Measurements from ENCODE around the gene CFAP46. TPM values are rescaled to one million over a fixed set of nuclear protein-coding genes. Genes with fewer than 3 reads are reported as not detected.

Gene CFAP46
- polyA plus RNA-seq, 3 donors: 0.07 TPM; not detected in 2

DNA sequence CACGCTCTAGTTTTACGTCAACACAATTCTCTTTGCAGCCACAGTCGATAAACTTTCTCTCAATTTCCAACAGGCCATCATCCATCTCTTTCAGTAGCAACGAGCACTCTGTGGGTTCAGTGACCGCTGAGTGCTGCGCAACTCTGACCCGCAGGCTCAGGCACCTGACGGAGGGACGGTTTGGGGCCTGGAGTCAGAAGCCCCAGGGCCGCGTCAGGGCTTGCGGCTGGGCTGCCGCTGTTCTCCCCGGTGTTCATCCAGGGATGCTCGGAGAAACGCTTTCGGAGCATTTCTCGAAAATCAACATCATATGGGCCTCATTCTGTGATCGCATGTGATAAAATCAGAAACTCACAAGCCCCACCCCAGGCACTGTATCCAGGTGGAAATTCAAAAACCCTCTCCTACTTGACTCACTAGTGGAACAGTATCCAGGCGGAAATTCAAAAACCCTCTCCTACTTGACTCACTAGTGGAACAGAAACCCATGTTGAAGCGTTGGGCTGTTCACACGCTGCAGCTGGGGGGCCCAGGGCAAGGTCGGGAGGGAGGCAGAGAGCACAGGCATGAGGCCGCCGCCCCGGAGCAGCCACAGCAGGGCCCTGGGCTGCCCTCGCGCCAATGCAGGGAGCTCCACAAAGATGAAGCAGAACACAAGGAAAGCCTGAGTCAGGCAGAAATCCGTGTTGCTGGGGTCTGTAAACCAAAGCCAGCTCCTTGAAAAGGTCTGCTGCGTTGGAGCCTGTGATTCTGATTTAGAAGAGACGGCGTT lies 83.1 kb downstream of the CFAP46 start:
- H3K4me1 ChIP-seq (ENCODE audit: control insufficient read depth in 1 of 2, insufficient read depth in 2 of 2, low read length in 2 of 2): no peaks in the 10 kb centered on the region
- H3K79me2 ChIP-seq (ENCODE audit: insufficient read depth, low read length): no peaks in the 10 kb centered on the region
- TF ChIP-seq, protein P1, sequence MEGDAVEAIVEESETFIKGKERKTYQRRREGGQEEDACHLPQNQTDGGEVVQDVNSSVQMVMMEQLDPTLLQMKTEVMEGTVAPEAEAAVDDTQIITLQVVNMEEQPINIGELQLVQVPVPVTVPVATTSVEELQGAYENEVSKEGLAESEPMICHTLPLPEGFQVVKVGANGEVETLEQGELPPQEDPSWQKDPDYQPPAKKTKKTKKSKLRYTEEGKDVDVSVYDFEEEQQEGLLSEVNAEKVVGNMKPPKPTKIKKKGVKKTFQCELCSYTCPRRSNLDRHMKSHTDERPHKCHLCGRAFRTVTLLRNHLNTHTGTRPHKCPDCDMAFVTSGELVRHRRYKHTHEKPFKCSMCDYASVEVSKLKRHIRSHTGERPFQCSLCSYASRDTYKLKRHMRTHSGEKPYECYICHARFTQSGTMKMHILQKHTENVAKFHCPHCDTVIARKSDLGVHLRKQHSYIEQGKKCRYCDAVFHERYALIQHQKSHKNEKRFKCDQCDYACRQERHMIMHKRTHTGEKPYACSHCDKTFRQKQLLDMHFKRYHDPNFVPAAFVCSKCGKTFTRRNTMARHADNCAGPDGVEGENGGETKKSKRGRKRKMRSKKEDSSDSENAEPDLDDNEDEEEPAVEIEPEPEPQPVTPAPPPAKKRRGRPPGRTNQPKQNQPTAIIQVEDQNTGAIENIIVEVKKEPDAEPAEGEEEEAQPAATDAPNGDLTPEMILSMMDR (IDR thresholded peaks at IDR 0.05): no peak
- Mint-ChIP-seq H3K9me3 (peaks cover 0 to 17% (median 2%) of the 10 kb centered on the region in 7 donors), H3K27ac (no peak overlapping the region), H3K4me1 (peaks cover 4% of the 10 kb centered on the region), H3K36me3 (no peaks in the 10 kb centered on the region), H3K4me3 (no peak overlapping the region), H3K27me3 (ENCODE audit: low read depth in 3 of 3) (peaks cover 4 to 25% (median 6%) of the 10 kb centered on the region in 3 donors)
- no peak overlapping the region for H3K27ac ChIP-seq (ENCODE audit: low read depth in 1 of 2, low read length in 2 of 2)
- no peak overlapping the region for H2AFZ ChIP-seq (ENCODE audit: insufficient read depth, low read depth, low read length, poor library complexity, severe bottlenecking)
- H3K9ac ChIP-seq (ENCODE audit: insufficient read depth, low read length, poor library complexity, severe bottlenecking): no peak overlapping the region
- no peaks in the 10 kb centered on the region for H4K20me1 ChIP-seq (ENCODE audit: insufficient read depth, low read length)
- intact Hi-C loops (cut with micrococcal nuclease): no loop called here
- no peaks in the 10 kb centered on the region for H3K36me3 ChIP-seq (replicated peaks in 1 of 2; ENCODE audit: control insufficient read depth in 1 of 2, insufficient read depth in 2 of 2, low read length in 2 of 2)
- 96% methylated on average over 24 of the region's 32 CpGs for WGBS (ENCODE audit: insufficient coverage)
- H3K4me3 ChIP-seq (replicated peaks in 1 of 3; ENCODE audit: low read depth in 2 of 3, low read length in 3 of 3): no peak overlapping the region
- no peak overlapping the region for H3K4me2 ChIP-seq (replicated peaks; ENCODE audit: extremely low read depth, low read length, poor library complexity, severe bottlenecking)
- H3K27me3 ChIP-seq (ENCODE audit: control insufficient read depth in 2 of 2, insufficient read depth in 2 of 2, low read length in 2 of 2): no peaks in the 10 kb centered on the region
- no peak for DNase-seq
- peaks cover 0 to 10% of the 10 kb centered on the region in 2 donors for H3K9me3 ChIP-seq (replicated peaks in 1 of 2; ENCODE audit: control insufficient read depth in 1 of 2, insufficient read depth in 1 of 2, low read length in 2 of 2)

GRCh38 chr10:132858121-132859081 lies 84.0 kb downstream of the CFAP46 start:
- no peaks in the 10 kb centered on the region for H3K36me3 ChIP-seq (replicated peaks in 1 of 2; ENCODE audit: control insufficient read depth in 1 of 2, insufficient read depth in 2 of 2, low read length in 2 of 2)
- 94% methylated on average over 34 of the region's 45 CpGs for WGBS (ENCODE audit: insufficient coverage)
- TF ChIP-seq, protein P1 (IDR thresholded peaks at IDR 0.05): no peak
- H3K27ac Mint-ChIP-seq: no peak overlapping the region
- H3K4me3 ChIP-seq (replicated peaks in 1 of 3; ENCODE audit: low read depth in 2 of 3, low read length in 3 of 3): no peak overlapping the region
- no peaks in the 10 kb centered on the region for H3K36me3 Mint-ChIP-seq
- H3K4me1 Mint-ChIP-seq: peaks cover 4% of the 10 kb centered on the region
- no peak overlapping the region for H3K4me2 ChIP-seq (replicated peaks; ENCODE audit: extremely low read depth, low read length, poor library complexity, severe bottlenecking)
- peaks cover 0 to 10% of the 10 kb centered on the region in 2 donors for H3K9me3 ChIP-seq (replicated peaks in 1 of 2; ENCODE audit: control insufficient read depth in 1 of 2, insufficient read depth in 1 of 2, low read length in 2 of 2)
- H3K27me3 ChIP-seq (ENCODE audit: control insufficient read depth in 2 of 2, insufficient read depth in 2 of 2, low read length in 2 of 2): no peaks in the 10 kb centered on the region
- intact Hi-C loops (cut with micrococcal nuclease): no loop called here
- H3K9me3 Mint-ChIP-seq: peaks cover 0 to 12% (median 2%) of the 10 kb centered on the region in 7 donors
- H2AFZ ChIP-seq (ENCODE audit: insufficient read depth, low read depth, low read length, poor library complexity, severe bottlenecking): no peak overlapping the region
- no peak for DNase-seq
- H3K27me3 Mint-ChIP-seq (ENCODE audit: low read depth in 3 of 3): peaks cover 4 to 28% (median 11%) of the 10 kb centered on the region in 3 donors
- H3K4me3 Mint-ChIP-seq: no peak overlapping the region
- H4K20me1 ChIP-seq (ENCODE audit: insufficient read depth, low read length): no peaks in the 10 kb centered on the region
- no peak overlapping the region for H3K9ac ChIP-seq (ENCODE audit: insufficient read depth, low read length, poor library complexity, severe bottlenecking)
- no peaks in the 10 kb centered on the region for H3K79me2 ChIP-seq (ENCODE audit: insufficient read depth, low read length)
- H3K4me1 ChIP-seq (ENCODE audit: control insufficient read depth in 1 of 2, insufficient read depth in 2 of 2, low read length in 2 of 2): no peaks in the 10 kb centered on the region
- no peak overlapping the region for H3K27ac ChIP-seq (ENCODE audit: low read depth in 1 of 2, low read length in 2 of 2)

Measured in CD14-positive monocyte (primary cell).